Osteocyte (in vitro differentiated cells): ENCODE data around the gene MEIS1. TPM values are rescaled to one million over a fixed set of nuclear protein-coding genes. Genes with fewer than 3 reads are reported as not detected.
A peak's percentile ranks its signal among the peaks of the same experiment; 100 is the strongest.

ENCODE experiments used
- DNase-seq: peaks from one replicate; pipeline ENCODE4 v3.0.0; 2021; ENCODE audit warnings: mixed read lengths; ENCODE audit not compliant: unreplicated experiment; ENCODE audit errors: extremely low spot score
- H3K27ac Mint-ChIP-seq: one replicate; pipeline ENCODE4 v1.8.0; 2021; ENCODE audit warnings: mild to moderate bottlenecking, mixed read lengths; ENCODE audit not compliant: unreplicated experiment
- H3K27me3 Mint-ChIP-seq: one replicate; pipeline ENCODE4 v1.8.0; 2021; ENCODE audit warnings: mixed read lengths; ENCODE audit not compliant: unreplicated experiment
- H3K36me3 Mint-ChIP-seq: one replicate; pipeline ENCODE4 v1.8.0; 2021; ENCODE audit warnings: mixed read lengths; ENCODE audit not compliant: unreplicated experiment
- H3K4me1 Mint-ChIP-seq: one replicate; pipeline ENCODE4 v1.8.0; 2021; ENCODE audit warnings: mixed read lengths; ENCODE audit not compliant: unreplicated experiment
- H3K4me3 Mint-ChIP-seq: one replicate; pipeline ENCODE4 v1.8.0; 2021; ENCODE audit warnings: mild to moderate bottlenecking, moderate library complexity, mixed read lengths; ENCODE audit not compliant: unreplicated experiment
- H3K9me3 Mint-ChIP-seq: one replicate; pipeline ENCODE4 v1.8.0; 2021; ENCODE audit warnings: mixed read lengths; ENCODE audit not compliant: unreplicated experiment
- CTCF ChIP-seq: fragments of 200-600 bp; sonication (generic); IDR thresholded peaks from 2 replicates; pipeline ENCODE4 v1.5.0; 2021; ENCODE audit warnings: antibody characterized with exemption, mild to moderate bottlenecking, moderate library complexity
- total RNA-seq: library from RNA; stranded (reverse); gene quantifications from 2 replicates; pipeline ENCODE4 v1.2.1, GENCODE V29; 2021

The MEIS1 gene
- total RNA-seq, 1 donor from 2014 or later, result 0.86 TPM

- Mint-ChIP-seq H3K27ac (no peak overlapping the region), H3K36me3 (no peaks in the 10 kb centered on the region), H3K27me3 (peaks cover 91% of the 10 kb centered on the region), H3K4me1 (peaks cover 39% of the 10 kb centered on the region), H3K9me3 (no peaks in the 10 kb centered on the region), H3K4me3 (peak overlapping the region; percentile 97)
- DNase-seq, result no peak
- no peak for TF ChIP-seq CTCF
Observed at GRCh38 chr2:66435963-66436362, 1.0 kb downstream of the MEIS1 start.

GRCh38 chr2:66436581-66437001 is 1.7 kb downstream of the MEIS1 start:
- no peak overlapping the region for H3K27ac Mint-ChIP-seq

GRCh38 chr2:66437109-66437690 is 2.3 kb downstream of the MEIS1 start:
- H3K36me3 Mint-ChIP-seq, result no peaks in the 10 kb centered on the region
- peaks cover 91% of the 10 kb centered on the region for H3K27me3 Mint-ChIP-seq
- no peak for DNase-seq

More at GRCh38 chr2:66436581-66437001, 1.7 kb downstream of the MEIS1 start:
- no peaks in the 10 kb centered on the region for H3K36me3 Mint-ChIP-seq
- H3K9me3 Mint-ChIP-seq, result no peaks in the 10 kb centered on the region
- TF ChIP-seq CTCF, result no peak
- H3K27me3 Mint-ChIP-seq, result peaks cover 91% of the 10 kb centered on the region
- H3K4me3 Mint-ChIP-seq, result no peak overlapping the region
- peaks cover 39% of the 10 kb centered on the region for H3K4me1 Mint-ChIP-seq
- no peak for DNase-seq

GRCh38 chr2:66437691-66438497 is 3.0 kb downstream of the MEIS1 start:
- Mint-ChIP-seq H3K27me3 (peaks cover 89% of the 10 kb centered on the region), H3K36me3 (no peaks in the 10 kb centered on the region), H3K9me3 (no peaks in the 10 kb centered on the region), H3K4me1 (peaks cover 35% of the 10 kb centered on the region), H3K27ac (no peak overlapping the region), H3K4me3 (no peak overlapping the region)
- DNase-seq, result no peak
- TF ChIP-seq CTCF, result no peak

More at GRCh38 chr2:66437109-66437690, 2.3 kb downstream of the MEIS1 start:
- no peak for TF ChIP-seq CTCF
- H3K27ac Mint-ChIP-seq, result no peak overlapping the region
- H3K4me1 Mint-ChIP-seq, result peaks cover 39% of the 10 kb centered on the region
- no peak overlapping the region for H3K4me3 Mint-ChIP-seq
- H3K9me3 Mint-ChIP-seq, result no peaks in the 10 kb centered on the region

- peaks cover 89% of the 10 kb centered on the region for H3K27me3 Mint-ChIP-seq
- no peak overlapping the region for H3K27ac Mint-ChIP-seq
- no peak for TF ChIP-seq CTCF
- peaks cover 29% of the 10 kb centered on the region for H3K4me1 Mint-ChIP-seq
- DNase-seq, result no peak
- no peaks in the 10 kb centered on the region for H3K36me3 Mint-ChIP-seq
- no peak overlapping the region for H3K4me3 Mint-ChIP-seq
- H3K9me3 Mint-ChIP-seq, result no peaks in the 10 kb centered on the region
Observed at GRCh38 chr2:66438498-66438833, 3.5 kb downstream of the MEIS1 start.
